Neural progenitor cell (in vitro differentiated cells): ENCODE results near the gene RHOBTB3.

Experiments used
- EZH2 ChIP-seq: fragments of 200-600 bp; sonication (generic); IDR thresholded peaks from 2 replicates; pipeline ENCODE4 v1.6.1; 2017; ENCODE audit warnings: antibody characterized with exemption, mild to moderate bottlenecking, moderate library complexity
- EZH2phosphoT487 ChIP-seq: fragments of 200-600 bp; sonication (generic); IDR thresholded peaks from 2 replicates; pipeline ENCODE4 v1.6.1; 2017; ENCODE audit warnings: antibody characterized with exemption
- TF ChIP-seq, protein P1 (sequence below): fragments of 200-600 bp; sonication (generic); IDR thresholded peaks from 2 replicates; pipeline ENCODE4 v1.5.1; 2017; ENCODE audit warnings: antibody characterized with exemption, mild to moderate bottlenecking

- TF ChIP-seq, protein P1, sequence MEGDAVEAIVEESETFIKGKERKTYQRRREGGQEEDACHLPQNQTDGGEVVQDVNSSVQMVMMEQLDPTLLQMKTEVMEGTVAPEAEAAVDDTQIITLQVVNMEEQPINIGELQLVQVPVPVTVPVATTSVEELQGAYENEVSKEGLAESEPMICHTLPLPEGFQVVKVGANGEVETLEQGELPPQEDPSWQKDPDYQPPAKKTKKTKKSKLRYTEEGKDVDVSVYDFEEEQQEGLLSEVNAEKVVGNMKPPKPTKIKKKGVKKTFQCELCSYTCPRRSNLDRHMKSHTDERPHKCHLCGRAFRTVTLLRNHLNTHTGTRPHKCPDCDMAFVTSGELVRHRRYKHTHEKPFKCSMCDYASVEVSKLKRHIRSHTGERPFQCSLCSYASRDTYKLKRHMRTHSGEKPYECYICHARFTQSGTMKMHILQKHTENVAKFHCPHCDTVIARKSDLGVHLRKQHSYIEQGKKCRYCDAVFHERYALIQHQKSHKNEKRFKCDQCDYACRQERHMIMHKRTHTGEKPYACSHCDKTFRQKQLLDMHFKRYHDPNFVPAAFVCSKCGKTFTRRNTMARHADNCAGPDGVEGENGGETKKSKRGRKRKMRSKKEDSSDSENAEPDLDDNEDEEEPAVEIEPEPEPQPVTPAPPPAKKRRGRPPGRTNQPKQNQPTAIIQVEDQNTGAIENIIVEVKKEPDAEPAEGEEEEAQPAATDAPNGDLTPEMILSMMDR, result no peak
- TF ChIP-seq EZH2phosphoT487, result no peak
- no peak for TF ChIP-seq EZH2
These were observed 7.7 kb downstream of the RHOBTB3 start for GRCh38 chr5:95738834-95739233.
